ENCODE results near the gene PRKCH. TPM values are rescaled to one million over a fixed set of nuclear protein-coding genes. Genes with fewer than 3 reads are reported as not detected.
A peak's percentile ranks its signal among the peaks of the same experiment; 100 is the strongest.

PRKCH gene
- total and polyA plus RNA-seq, 2 of the 13 experiments (the other 11 are each of a cell fraction or from before 2014, with no cell fraction given), result 0.48 to 1.3 TPM

DNA sequence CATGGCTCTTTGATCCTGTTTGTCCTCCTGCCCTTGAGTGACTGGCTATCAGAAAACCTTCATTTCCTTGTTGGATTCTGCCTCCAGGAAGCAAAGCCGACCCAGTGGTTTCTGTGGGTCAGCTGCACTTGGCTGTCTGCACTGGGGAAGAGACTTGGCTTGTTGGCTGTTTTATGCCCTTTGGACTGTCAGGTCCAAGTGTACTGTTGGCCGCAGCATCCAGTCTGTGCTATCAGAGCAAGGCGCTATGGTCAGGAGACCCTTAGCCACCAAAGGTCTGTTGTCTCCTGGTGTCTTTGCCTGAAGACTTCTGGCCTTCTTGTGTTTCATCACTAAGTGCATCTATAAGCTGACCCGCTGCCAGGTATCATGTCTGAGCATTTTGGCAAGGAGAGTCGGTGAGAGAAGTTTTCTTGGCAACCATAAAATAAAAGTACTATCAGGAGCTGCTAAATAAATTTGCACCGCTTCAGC is 196.6 kb downstream of the PRKCH start (continued):
- TF ChIP-seq GZF1 (CRISPR knock-in tag; IDR thresholded peaks at IDR 0.05) (no peak), NFATC3 (CRISPR knock-in tag; IDR thresholded peaks at IDR 0.05) (no peak), ZNF788 (CRISPR knock-in tag; IDR thresholded peaks at IDR 0.05; ENCODE audit: borderline replicate concordance) (peak; percentile 47; the same call in 1 of the 2 replicates), ZNF792 (CRISPR knock-in tag; IDR thresholded peaks at IDR 0.05) (peak; percentile 26; the same call in 1 of the 2 replicates), ARHGAP35 (CRISPR knock-in tag; IDR thresholded peaks at IDR 0.05; ENCODE audit: borderline replicate concordance) (no peak), ZNF652 (CRISPR knock-in tag; IDR thresholded peaks at IDR 0.05; ENCODE audit: borderline replicate concordance, low read depth) (no peak), MTA1 (CRISPR knock-in tag; IDR thresholded peaks at IDR 0.05; ENCODE audit: borderline replicate concordance) (0 out of 2 replicates have a peak, but pooled peaks have one; percentile 42), HDAC1 (CRISPR knock-in tag; IDR thresholded peaks at IDR 0.05) (no peak), NFE2L2 (IDR thresholded peaks at IDR 0.05; ENCODE audit: low read length) (no peak), SMARCC2 (IDR thresholded peaks at IDR 0.05) (no peak), IRF2 (CRISPR knock-in tag; IDR thresholded peaks at IDR 0.05) (0 out of 2 replicates have a peak, but pooled peaks have one; percentile 17), EED (CRISPR knock-in tag; IDR thresholded peaks at IDR 0.05) (no peak), TAF1 (CRISPR knock-in tag; IDR thresholded peaks at IDR 0.05) (0 out of 2 replicates have a peak, but pooled peaks have one; percentile 19), SRF (IDR thresholded peaks at IDR 0.05; ENCODE audit: low read depth, low read length) (no peak)
- TF ChIP-seq, protein P1, sequence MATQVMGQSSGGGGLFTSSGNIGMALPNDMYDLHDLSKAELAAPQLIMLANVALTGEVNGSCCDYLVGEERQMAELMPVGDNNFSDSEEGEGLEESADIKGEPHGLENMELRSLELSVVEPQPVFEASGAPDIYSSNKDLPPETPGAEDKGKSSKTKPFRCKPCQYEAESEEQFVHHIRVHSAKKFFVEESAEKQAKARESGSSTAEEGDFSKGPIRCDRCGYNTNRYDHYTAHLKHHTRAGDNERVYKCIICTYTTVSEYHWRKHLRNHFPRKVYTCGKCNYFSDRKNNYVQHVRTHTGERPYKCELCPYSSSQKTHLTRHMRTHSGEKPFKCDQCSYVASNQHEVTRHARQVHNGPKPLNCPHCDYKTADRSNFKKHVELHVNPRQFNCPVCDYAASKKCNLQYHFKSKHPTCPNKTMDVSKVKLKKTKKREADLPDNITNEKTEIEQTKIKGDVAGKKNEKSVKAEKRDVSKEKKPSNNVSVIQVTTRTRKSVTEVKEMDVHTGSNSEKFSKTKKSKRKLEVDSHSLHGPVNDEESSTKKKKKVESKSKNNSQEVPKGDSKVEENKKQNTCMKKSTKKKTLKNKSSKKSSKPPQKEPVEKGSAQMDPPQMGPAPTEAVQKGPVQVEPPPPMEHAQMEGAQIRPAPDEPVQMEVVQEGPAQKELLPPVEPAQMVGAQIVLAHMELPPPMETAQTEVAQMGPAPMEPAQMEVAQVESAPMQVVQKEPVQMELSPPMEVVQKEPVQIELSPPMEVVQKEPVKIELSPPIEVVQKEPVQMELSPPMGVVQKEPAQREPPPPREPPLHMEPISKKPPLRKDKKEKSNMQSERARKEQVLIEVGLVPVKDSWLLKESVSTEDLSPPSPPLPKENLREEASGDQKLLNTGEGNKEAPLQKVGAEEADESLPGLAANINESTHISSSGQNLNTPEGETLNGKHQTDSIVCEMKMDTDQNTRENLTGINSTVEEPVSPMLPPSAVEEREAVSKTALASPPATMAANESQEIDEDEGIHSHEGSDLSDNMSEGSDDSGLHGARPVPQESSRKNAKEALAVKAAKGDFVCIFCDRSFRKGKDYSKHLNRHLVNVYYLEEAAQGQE (IDR thresholded peaks at IDR 0.05; ENCODE audit: borderline replicate concordance in 1 of 2, low read depth in 1 of 2, low read length in 2 of 2), result no peak
- TF ChIP-seq, protein P2, sequence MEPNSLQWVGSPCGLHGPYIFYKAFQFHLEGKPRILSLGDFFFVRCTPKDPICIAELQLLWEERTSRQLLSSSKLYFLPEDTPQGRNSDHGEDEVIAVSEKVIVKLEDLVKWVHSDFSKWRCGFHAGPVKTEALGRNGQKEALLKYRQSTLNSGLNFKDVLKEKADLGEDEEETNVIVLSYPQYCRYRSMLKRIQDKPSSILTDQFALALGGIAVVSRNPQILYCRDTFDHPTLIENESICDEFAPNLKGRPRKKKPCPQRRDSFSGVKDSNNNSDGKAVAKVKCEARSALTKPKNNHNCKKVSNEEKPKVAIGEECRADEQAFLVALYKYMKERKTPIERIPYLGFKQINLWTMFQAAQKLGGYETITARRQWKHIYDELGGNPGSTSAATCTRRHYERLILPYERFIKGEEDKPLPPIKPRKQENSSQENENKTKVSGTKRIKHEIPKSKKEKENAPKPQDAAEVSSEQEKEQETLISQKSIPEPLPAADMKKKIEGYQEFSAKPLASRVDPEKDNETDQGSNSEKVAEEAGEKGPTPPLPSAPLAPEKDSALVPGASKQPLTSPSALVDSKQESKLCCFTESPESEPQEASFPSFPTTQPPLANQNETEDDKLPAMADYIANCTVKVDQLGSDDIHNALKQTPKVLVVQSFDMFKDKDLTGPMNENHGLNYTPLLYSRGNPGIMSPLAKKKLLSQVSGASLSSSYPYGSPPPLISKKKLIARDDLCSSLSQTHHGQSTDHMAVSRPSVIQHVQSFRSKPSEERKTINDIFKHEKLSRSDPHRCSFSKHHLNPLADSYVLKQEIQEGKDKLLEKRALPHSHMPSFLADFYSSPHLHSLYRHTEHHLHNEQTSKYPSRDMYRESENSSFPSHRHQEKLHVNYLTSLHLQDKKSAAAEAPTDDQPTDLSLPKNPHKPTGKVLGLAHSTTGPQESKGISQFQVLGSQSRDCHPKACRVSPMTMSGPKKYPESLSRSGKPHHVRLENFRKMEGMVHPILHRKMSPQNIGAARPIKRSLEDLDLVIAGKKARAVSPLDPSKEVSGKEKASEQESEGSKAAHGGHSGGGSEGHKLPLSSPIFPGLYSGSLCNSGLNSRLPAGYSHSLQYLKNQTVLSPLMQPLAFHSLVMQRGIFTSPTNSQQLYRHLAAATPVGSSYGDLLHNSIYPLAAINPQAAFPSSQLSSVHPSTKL (CRISPR knock-in tag; IDR thresholded peaks at IDR 0.05), result peak; percentile 76
- TF ChIP-seq, protein P3, sequence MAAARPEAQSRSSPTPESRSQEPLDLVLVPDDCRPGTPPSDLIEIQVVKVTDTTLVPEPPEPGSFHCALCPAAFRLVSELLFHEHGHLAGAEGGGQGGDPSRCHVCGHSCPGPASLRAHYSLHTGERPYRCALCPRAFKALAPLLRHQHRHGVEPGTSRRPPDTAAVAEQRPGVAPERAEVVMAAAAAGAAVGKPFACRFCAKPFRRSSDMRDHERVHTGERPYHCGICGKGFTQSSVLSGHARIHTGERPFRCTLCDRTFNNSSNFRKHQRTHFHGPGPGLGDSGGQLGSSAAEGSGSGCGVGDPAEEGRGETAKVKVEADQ (CRISPR knock-in tag; IDR thresholded peaks at IDR 0.05; ENCODE audit: borderline replicate concordance), result no peak
- TF ChIP-seq, protein P4, sequence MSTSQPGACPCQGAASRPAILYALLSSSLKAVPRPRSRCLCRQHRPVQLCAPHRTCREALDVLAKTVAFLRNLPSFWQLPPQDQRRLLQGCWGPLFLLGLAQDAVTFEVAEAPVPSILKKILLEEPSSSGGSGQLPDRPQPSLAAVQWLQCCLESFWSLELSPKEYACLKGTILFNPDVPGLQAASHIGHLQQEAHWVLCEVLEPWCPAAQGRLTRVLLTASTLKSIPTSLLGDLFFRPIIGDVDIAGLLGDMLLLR (CRISPR knock-in tag; IDR thresholded peaks at IDR 0.05), result no peak
- TF ChIP-seq, protein P5, sequence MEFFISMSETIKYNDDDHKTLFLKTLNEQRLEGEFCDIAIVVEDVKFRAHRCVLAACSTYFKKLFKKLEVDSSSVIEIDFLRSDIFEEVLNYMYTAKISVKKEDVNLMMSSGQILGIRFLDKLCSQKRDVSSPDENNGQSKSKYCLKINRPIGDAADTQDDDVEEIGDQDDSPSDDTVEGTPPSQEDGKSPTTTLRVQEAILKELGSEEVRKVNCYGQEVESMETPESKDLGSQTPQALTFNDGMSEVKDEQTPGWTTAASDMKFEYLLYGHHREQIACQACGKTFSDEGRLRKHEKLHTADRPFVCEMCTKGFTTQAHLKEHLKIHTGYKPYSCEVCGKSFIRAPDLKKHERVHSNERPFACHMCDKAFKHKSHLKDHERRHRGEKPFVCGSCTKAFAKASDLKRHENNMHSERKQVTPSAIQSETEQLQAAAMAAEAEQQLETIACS (CRISPR knock-in tag; IDR thresholded peaks at IDR 0.05), result no peak
- TF ChIP-seq, protein P6, sequence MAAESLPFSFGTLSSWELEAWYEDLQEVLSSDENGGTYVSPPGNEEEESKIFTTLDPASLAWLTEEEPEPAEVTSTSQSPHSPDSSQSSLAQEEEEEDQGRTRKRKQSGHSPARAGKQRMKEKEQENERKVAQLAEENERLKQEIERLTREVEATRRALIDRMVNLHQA (CRISPR knock-in tag; IDR thresholded peaks at IDR 0.05), result no peak
